Measurements from ENCODE around the gene RNF38.

DNA sequence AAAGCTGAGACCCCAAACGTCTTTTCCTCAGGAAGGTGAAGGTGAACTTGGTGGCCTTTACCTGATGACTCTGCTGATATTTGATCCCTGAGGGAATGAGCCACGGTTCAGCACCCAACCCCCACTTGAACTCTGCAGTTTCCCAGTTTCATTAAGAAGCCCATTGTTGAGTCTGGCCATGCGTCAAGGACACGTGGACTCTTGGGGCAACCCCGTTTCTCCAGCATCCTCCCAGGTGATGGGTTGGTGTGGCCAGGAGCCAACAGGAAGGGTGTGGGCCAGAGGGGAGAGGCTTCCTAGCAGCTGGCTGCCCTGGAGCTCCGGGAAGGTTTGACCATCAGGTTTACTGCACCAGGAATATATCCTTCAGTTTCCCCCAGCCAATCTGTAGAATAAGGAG, 82.3 kb downstream of the RNF38 start:
- TF ChIP-seq, protein P1, sequence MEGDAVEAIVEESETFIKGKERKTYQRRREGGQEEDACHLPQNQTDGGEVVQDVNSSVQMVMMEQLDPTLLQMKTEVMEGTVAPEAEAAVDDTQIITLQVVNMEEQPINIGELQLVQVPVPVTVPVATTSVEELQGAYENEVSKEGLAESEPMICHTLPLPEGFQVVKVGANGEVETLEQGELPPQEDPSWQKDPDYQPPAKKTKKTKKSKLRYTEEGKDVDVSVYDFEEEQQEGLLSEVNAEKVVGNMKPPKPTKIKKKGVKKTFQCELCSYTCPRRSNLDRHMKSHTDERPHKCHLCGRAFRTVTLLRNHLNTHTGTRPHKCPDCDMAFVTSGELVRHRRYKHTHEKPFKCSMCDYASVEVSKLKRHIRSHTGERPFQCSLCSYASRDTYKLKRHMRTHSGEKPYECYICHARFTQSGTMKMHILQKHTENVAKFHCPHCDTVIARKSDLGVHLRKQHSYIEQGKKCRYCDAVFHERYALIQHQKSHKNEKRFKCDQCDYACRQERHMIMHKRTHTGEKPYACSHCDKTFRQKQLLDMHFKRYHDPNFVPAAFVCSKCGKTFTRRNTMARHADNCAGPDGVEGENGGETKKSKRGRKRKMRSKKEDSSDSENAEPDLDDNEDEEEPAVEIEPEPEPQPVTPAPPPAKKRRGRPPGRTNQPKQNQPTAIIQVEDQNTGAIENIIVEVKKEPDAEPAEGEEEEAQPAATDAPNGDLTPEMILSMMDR (IDR thresholded peaks at IDR 0.05; ENCODE audit: extremely low read depth in 1 of 2, insufficient read depth in 1 of 2, low read depth in 1 of 2, low read length in 2 of 2), result no peak
- TF ChIP-seq JUN (IDR thresholded peaks at IDR 0.05; ENCODE audit: borderline replicate concordance, insufficient read depth, insufficient read length, low read depth) (no peak), EZH2 (IDR thresholded peaks at IDR 0.05; ENCODE audit: borderline replicate concordance, low read depth, low read length, severe bottlenecking) (no peak), POLR2AphosphoS5 (IDR thresholded peaks at IDR 0.05; ENCODE audit: insufficient read depth, low read depth, low read length) (no peak)
